Measurements from ENCODE around the gene NCOA7. TPM values are rescaled to one million over a fixed set of nuclear protein-coding genes. Genes with fewer than 3 reads are reported as not detected.
A peak's percentile ranks its signal among the peaks of the same experiment; 100 is the strongest.

Gene NCOA7
- total and polyA plus RNA-seq, 2 of the 8 experiments (the other 6 are each of a cell fraction or from before 2014, with no cell fraction given), result 2.6 to 10.7 TPM

GRCh38 chr6:125791151-125791819 lies 525 bp downstream of the NCOA7 start (continued):
- TF ChIP-seq, protein P1, sequence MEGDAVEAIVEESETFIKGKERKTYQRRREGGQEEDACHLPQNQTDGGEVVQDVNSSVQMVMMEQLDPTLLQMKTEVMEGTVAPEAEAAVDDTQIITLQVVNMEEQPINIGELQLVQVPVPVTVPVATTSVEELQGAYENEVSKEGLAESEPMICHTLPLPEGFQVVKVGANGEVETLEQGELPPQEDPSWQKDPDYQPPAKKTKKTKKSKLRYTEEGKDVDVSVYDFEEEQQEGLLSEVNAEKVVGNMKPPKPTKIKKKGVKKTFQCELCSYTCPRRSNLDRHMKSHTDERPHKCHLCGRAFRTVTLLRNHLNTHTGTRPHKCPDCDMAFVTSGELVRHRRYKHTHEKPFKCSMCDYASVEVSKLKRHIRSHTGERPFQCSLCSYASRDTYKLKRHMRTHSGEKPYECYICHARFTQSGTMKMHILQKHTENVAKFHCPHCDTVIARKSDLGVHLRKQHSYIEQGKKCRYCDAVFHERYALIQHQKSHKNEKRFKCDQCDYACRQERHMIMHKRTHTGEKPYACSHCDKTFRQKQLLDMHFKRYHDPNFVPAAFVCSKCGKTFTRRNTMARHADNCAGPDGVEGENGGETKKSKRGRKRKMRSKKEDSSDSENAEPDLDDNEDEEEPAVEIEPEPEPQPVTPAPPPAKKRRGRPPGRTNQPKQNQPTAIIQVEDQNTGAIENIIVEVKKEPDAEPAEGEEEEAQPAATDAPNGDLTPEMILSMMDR (IDR thresholded peaks at IDR 0.05; ENCODE audit: control extremely low read depth in 1 of 3, insufficient read depth in 1 of 3, low read depth in 1 of 3, low read length in 3 of 3), result peak; percentile 41 to 73 (median 66)
- TF ChIP-seq KDM4A (IDR thresholded peaks at IDR 0.05; ENCODE audit: low read depth, low read length, severe bottlenecking) (peak; percentile 20), TBP (IDR thresholded peaks at IDR 0.05; ENCODE audit: low read depth, low read length) (peak; percentile 5; the same call in 1 of the 2 replicates), ASH2L (IDR thresholded peaks at IDR 0.05; ENCODE audit: low read length) (no peak)
